Hair follicle dermal papilla cell (primary cell): ENCODE data around the gene ESRP2. TPM values are rescaled to one million over a fixed set of nuclear protein-coding genes. Genes with fewer than 3 reads are reported as not detected.

ENCODE experiments used
- small RNA-seq: library from RNA; depleted of rRNA; stranded (forward); fragments of <200 nt; gene quantifications from one replicate; pipeline ENCODE3, GENCODE V24; 2012
- total RNA-seq: library from RNA; depleted of rRNA; stranded (reverse); fragments of >200 nt; gene quantifications from 2 replicates; pipeline ENCODE4 v1.2.3, GENCODE V29; 2012

ESRP2 gene
- total RNA-seq, result 0.12 and 0.16 TPM in 2 replicates

GRCh38 chr16:68235887-68236136 is at the start of gene ESRP2:
Gene ESRP2 (minus strand): TSS chr16:68236127. CDS start chr16:68236045, 82 bp downstream.

GRCh38 chr16:68264128-68265077 is 28.5 kb upstream of the ESRP2 start, which contains the start of gene SLC7A6:
Gene SLC7A6 (plus strand): TSS chr16:68264526. CDS start chr16:68274727, 10,201 bp downstream.

GRCh38 chr16:68244903-68245853 is 9.3 kb upstream of the ESRP2 start, which contains the start of gene PLA2G15:
Gene PLA2G15 (plus strand): TSS chr16:68245373. CDS start chr16:68245427, 54 bp downstream.

Small RNA genes lying within 50 kb of the gene (small RNA-seq; reads per million reads assigned to genes)
- gene RF00554 (not detected), gene RNU6-1262P (not detected)

Other genes starting within 250 kb of the ESRP2 start
- not detected in 2 replicates for gene DPEP2, start 236.6 kb downstream of the ESRP2 start, total RNA-seq
- gene DPEP2NB, start 220.2 kb downstream of the ESRP2 start, total RNA-seq, result not detected in 2 replicates
- gene DDX28, start 212.9 kb downstream of the ESRP2 start, total RNA-seq, result 11.8 and 12.4 TPM in 2 replicates
- 15.3 and 15.7 TPM in 2 replicates for gene DUS2, start 212.8 kb downstream of the ESRP2 start, total RNA-seq
- gene NFATC3, start 150.8 kb downstream of the ESRP2 start, total RNA-seq, result 33.8 and 40.6 TPM in 2 replicates
- gene PLA2G15, start 9.2 kb upstream of the ESRP2 start, total RNA-seq, result 21.7 and 27.8 TPM in 2 replicates
- 25.1 and 39.6 TPM in 2 replicates for gene SLC7A6, start 28.4 kb upstream of the ESRP2 start, total RNA-seq
- 14.8 and 15.3 TPM in 2 replicates for gene SLC7A6OS, start 74.8 kb upstream of the ESRP2 start, total RNA-seq
- 42.4 and 43.2 TPM in 2 replicates for gene PRMT7, start 74.9 kb upstream of the ESRP2 start, total RNA-seq
- 0.24 and 0.49 TPM in 2 replicates for gene SMPD3, start 212.4 kb upstream of the ESRP2 start, total RNA-seq